BJ (cell line): ENCODE results near the gene ZNF177. TPM values are rescaled to one million over a fixed set of nuclear protein-coding genes. Genes with fewer than 3 reads are reported as not detected.

Source experiments
- CTCF ChIA-PET: fragments of 350-600 bp; formaldehyde crosslinking; extraction: SDS; loops from one replicate; lab custom pipeline; 2021; ENCODE audit warnings: antibody characterized with exemption, inconsistent platforms; lab: Yijun Ruan, JAX
- POLR2A ChIA-PET: fragments of 300-600 bp; sonication (Branson Sonifier 250); formaldehyde crosslinking; extraction: SDS; loops from one replicate; lab custom pipeline; 2021; ENCODE audit warnings: antibody characterized with exemption; lab: Charles Lee
- DNase-seq: peaks from one replicate; pipeline ENCODE4 v3.0.0-alpha.2; 2011; ENCODE audit warnings: low read depth
- H3K27me3 ChIP-seq: 2 replicates; pipeline ENCODE4 v1.6.0; 2011; ENCODE audit warnings: low read length; ENCODE audit not compliant: control insufficient read depth, insufficient read depth
- H3K36me3 ChIP-seq: 2 replicates; pipeline ENCODE4 v1.5.1; 2011; ENCODE audit warnings: low read length; ENCODE audit not compliant: control insufficient read depth, insufficient read depth
- H3K4me3 ChIP-seq: 2 replicates; pipeline ENCODE4 v1.5.1; 2011; ENCODE audit warnings: low read depth, mild to moderate bottlenecking, control low read depth, low read length
- polyA plus RNA-seq: library from polyadenylated mRNA; depleted of rRNA; stranded (reverse); fragments of >200 nt; gene quantifications from 2 replicates; pipeline ENCODE4 v1.2.3, GENCODE V29; 2011; rRNA removed
- TF ChIP-seq, protein P1 (sequence below): IDR thresholded peaks from 2 replicates; pipeline ENCODE4 v1.5.1; 2011; ENCODE audit warnings: low read depth, mild to moderate bottlenecking, control low read depth, inconsistent platforms, low read length, moderate library complexity; ENCODE audit not compliant: insufficient read depth

ZNF177 gene
- polyA plus RNA-seq, 1 experiment, result 0.94 TPM

DNA sequence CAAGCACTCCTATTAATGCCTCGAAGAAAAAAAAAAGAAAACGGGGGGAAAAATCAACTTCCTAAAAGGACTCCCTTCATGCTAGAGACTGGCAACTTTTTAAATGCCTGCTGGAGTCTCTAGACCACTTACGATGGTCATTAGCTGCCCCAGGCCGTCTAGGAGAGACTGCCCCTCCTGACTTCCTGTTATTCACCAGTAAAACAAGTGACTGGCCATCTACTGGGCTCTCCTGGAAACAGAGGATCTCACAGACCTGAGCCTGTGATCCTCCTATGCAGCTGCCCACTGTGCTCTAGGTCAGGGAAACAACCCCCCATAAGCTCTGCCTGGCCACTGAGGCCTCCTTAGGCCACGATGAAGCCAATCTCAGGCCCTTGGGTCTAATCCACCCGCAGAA lies 65.1 kb downstream of the ZNF177 start:
- no peak overlapping the region for H3K4me3 ChIP-seq
- TF ChIP-seq, protein P1, sequence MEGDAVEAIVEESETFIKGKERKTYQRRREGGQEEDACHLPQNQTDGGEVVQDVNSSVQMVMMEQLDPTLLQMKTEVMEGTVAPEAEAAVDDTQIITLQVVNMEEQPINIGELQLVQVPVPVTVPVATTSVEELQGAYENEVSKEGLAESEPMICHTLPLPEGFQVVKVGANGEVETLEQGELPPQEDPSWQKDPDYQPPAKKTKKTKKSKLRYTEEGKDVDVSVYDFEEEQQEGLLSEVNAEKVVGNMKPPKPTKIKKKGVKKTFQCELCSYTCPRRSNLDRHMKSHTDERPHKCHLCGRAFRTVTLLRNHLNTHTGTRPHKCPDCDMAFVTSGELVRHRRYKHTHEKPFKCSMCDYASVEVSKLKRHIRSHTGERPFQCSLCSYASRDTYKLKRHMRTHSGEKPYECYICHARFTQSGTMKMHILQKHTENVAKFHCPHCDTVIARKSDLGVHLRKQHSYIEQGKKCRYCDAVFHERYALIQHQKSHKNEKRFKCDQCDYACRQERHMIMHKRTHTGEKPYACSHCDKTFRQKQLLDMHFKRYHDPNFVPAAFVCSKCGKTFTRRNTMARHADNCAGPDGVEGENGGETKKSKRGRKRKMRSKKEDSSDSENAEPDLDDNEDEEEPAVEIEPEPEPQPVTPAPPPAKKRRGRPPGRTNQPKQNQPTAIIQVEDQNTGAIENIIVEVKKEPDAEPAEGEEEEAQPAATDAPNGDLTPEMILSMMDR, result no peak
- H3K27me3 ChIP-seq, result no peaks in the 10 kb centered on the region
- CTCF ChIA-PET, result interaction anchor here (0.6 kb wide), 1 partner anchor 347 kb away, joined by 3 read pairs; no protein-coding TSS in a partner anchor
- H3K36me3 ChIP-seq, result peaks cover 19% of the 10 kb centered on the region
- DNase-seq, result no peak
- POLR2A ChIA-PET, result no interaction called here

DNA sequence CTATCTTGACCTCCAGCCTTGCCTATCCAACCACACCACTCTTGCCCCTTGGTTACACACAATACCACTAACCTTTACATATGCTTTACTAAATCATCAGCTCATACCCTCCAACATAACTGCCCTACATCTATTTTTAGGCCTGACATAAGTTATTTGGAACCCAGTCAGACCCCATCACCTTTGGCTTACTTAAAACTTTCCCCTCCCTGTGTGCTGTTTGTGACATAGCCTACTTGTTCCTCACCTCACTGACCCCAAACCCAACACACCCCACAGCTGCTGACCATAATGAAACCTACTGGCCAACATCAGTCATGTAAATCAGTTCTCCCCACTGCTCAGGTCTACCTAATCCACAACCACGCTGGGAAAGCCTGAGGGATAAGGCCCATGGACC lies 67.6 kb downstream of the ZNF177 start:
- peaks cover 13% of the 10 kb centered on the region for H3K36me3 ChIP-seq
- POLR2A ChIA-PET, result no interaction called here
- TF ChIP-seq, protein P1, result no peak

DNA sequence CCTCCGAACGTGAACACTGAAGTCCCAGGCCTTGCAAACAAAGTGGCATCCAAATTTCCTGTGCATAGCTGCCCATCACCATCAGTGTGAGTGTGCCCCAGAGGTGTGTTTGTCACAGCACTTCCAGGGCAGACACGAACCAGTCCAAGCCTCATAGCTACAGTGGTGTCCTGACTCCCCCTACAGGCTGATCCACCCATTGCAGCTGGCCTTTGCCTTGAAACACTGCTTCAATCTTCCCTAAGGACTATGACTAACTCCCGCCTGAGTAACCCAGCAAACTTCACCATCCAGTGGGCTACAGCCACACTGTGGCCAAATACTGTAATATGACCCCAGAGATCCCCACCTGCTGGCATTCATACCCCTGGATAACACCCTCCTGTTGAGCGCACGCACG lies 68.7 kb downstream of the ZNF177 start:
- TF ChIP-seq, protein P1, result peak; percentile 28; the same call in 1 of the 2 replicates
- ChIA-PET POLR2A (no interaction called here), CTCF (interaction anchor here (1.1 kb wide), 1 partner anchor 16 kb away, joined by 3 read pairs; no protein-coding TSS in a partner anchor)
- Histone ChIP-seq H3K4me3 (no peak overlapping the region), H3K27me3 (no peaks in the 10 kb centered on the region), H3K36me3 (peaks cover 9% of the 10 kb centered on the region)
- no peak for DNase-seq

More for the DNA sequence above, 67.6 kb downstream of the ZNF177 start:
- H3K27me3 ChIP-seq, result no peaks in the 10 kb centered on the region
- no peak for DNase-seq
- CTCF ChIA-PET, result no interaction called here
- no peak overlapping the region for H3K4me3 ChIP-seq

Other genes starting within 250 kb of the ZNF177 start
- not detected in 2 replicates for gene OR7G1, start 247.2 kb upstream of the ZNF177 start, polyA plus RNA-seq
- gene OR7G3, start 236.1 kb upstream of the ZNF177 start, polyA plus RNA-seq, result not detected in 2 replicates
- 15.1 and 16.2 TPM in 2 replicates for gene ZNF317, start 222.6 kb upstream of the ZNF177 start, polyA plus RNA-seq
- gene OR7D2, start 184.0 kb upstream of the ZNF177 start, polyA plus RNA-seq, result not detected in 2 replicates
- gene OR7D4, start 143.4 kb upstream of the ZNF177 start, polyA plus RNA-seq, result not detected in 2 replicates
- not detected in 2 replicates for gene OR7E24, start 112.1 kb upstream of the ZNF177 start, polyA plus RNA-seq
- gene ZNF699, start 53.2 kb upstream of the ZNF177 start, polyA plus RNA-seq, result 2.1 and 3.4 TPM in 2 replicates
- gene ZNF559, start 38.8 kb upstream of the ZNF177 start, polyA plus RNA-seq, result 8.2 and 15.6 TPM in 2 replicates
- gene ZNF266, start 72.6 kb downstream of the ZNF177 start, polyA plus RNA-seq, result 16.6 and 21.4 TPM in 2 replicates
- gene ZNF560, start 135.6 kb downstream of the ZNF177 start, polyA plus RNA-seq, result 0.38 and 0.96 TPM in 2 replicates
- gene ZNF426, start 175.6 kb downstream of the ZNF177 start, polyA plus RNA-seq, result 5.9 and 11.5 TPM in 2 replicates
- gene ZNF121, start 221.5 kb downstream of the ZNF177 start, polyA plus RNA-seq, result 1.7 and 4.5 TPM in 2 replicates